Measurements from ENCODE around the gene PLCB1.
"Not testable (repeated sequence)": the region's sequence is repeated elsewhere in the genome, so short reads cannot be mapped to it uniquely, and the experiment has no call there.

The PLCB1 gene

DNA sequence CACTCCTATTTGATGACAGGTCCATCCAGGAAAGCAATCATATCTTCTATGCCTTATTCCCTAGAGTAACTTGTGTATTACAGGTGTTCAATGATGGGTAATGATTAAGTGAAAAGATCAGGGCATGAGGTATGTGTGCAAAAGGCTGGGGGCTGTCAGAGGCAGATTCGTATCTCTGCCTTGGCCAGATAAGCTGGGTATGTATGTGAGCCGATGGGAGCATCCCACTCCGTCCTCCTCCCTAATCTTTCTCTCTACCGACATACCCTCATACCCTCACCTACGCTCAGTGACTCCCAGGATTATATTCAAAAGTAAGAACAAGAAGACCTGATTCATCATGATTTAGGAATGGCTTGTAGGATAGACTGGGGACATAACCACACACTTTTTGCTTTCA, 238.7 kb downstream of the PLCB1 start:
- no peak for DNase-seq

DNA sequence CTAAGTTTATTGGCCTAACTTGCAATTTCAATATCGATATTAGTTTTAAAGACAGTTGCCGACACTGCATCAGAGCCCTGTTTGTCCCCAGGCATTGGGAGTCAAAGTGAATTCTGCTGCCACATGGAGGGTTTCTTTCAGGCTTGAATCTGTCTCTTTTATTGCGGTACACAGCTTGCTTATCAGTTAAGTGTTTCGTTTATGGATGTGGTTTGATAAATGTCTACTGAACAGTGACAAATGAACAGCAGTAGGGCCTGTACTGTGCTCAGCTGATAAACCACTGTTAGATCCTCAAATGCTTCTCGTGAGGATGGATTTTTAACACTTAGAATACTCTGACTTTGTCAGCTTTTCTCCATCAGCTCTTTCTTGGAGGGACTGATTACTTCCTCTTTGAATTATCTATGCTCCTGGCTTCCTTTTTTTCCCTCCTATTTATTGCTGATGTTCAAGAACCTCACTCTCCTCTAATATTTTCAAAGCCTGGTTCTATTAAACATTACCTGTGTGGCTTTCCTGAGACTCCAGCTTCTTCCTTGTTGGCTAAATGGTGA, 240.8 kb downstream of the PLCB1 start:
- DNase-seq, result no peak

DNA sequence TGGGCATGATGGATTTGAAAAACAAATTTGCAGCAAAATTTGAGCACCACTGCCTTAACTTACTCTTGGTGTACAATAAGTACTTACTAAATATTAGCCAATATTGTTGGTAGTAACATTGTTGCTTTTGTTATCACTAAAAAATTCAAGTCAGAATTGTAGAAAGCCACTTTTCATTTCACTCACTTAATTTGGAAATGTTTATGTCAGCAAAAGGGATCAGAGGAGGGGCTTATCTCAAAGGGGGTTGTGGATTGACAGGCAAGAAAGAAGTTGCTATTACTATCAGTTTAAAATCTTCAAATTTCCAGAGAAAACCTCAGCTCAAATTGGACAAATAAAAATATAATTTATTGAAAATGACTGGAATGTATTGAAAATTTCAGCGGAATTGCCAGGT, 241.5 kb downstream of the PLCB1 start:
- DNase-seq, result no peak

DNA sequence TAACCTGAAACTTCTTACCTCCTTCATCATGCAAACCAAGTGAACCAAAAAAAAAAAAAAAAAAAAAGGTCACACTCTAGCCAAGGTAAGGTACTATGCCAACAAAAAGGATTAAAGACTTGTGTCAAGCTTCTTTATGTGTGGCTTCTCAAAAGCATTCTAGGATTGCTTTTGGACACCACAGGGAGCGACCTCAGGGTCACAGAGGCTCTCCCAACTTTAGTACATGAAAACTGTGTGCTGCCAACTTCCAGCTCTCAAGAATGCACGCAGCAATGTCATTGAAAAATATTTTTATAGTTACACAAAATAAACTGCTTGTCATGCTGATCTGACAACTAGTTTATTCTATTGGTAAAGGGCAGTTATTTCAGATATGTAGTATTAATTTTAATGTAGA, 243.8 kb downstream of the PLCB1 start:
- no peak for DNase-seq

DNA sequence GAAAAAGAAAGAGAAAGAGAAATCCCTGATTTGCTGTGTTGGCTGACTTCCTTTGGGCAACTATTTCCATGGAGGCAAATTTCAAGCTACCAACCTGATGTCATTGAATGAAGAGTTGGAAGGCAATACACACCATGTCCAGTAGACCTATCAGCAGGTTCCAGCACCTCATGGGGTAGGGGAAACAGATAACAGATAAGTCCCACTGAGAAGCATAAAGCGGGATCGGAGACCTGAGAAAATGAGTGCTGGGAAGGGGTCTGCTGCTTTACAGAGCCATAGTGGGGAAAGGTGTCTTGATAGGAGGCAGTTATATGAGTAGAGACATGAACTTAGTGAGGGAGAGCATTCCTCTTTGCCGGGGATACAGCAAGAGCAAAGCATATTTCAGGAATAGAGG, 244.9 kb downstream of the PLCB1 start:
- DNase-seq, result no peak

DNA sequence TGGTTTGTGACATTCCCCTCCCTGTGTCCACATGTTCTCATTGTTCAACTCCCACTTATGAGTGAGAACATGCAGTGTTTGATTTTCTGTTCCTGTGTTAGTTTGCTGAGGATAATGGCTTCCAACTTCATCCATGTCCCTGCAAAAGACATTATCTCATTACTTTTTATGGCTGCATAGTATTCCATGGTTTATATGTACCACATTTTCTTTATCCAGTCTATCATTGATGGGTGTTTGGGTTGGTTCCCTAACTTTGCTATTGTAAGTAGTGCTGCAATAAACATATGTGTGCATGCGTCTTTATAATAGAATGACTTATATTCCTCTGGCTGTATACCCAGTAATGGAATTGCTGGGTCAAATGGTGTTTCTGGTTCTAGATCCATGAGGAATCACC, 247.1 kb downstream of the PLCB1 start:
- DNase-seq, result not testable (repeated sequence)

DNA sequence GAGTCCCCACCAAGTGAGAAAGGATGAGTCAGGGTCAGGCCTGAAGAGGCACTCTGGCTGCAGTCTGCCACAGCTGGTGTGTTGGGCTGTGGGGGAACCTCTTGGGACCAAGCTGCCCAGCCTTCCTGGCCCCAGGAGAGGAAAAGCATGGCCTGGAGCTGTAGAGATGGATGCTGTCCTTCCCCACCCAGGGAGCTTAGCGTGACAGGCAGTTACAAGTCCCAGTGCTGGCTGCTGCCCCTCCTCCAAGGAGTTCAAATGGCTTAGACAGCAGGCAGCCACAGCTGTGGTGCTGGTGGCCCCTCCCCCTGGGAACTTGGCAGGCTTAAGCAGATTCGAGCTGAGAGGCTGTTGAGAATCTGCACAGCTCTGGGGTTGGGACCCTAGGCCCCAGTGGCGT, 253.2 kb downstream of the PLCB1 start:
- peak; percentile 4 for DNase-seq

DNA sequence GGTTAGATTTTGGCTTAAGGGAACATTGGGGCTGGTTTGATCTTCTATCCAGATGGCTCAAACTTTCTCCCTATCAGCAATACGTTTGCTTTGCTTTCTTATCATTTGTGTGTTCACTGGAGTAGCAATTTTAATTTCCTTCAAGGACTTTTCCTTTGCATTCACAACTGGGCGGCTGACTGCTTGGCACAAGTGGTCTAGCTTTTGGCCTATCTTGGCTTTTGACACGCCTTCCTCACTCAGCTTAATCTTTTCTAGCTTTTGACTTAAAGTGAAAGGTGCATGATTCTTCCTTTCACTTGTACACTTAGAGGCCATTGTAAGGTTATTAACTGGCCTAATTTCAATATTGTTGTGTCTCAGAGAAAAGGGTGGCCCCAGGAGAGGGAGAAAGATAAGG, 254.9 kb downstream of the PLCB1 start:
- DNase-seq, result no peak

DNA sequence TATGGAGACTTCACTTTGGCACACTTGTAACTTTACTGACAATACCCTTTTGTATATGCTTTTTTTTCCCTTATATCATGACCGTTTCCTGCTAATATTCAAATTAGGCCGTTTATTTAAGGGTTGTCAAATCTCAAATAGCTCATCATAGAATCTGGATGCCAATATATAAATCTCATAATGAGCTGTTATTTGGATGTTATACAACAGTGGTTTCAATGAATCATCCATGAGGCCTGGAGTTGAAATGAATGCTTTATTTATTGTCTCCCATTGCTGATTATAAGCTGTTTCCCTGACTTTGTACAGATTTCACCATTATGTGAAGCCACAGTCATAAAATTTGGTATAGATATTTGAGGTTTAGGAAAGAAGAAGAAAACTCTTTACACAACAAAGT, 256.1 kb downstream of the PLCB1 start:
- no peak for DNase-seq

DNA sequence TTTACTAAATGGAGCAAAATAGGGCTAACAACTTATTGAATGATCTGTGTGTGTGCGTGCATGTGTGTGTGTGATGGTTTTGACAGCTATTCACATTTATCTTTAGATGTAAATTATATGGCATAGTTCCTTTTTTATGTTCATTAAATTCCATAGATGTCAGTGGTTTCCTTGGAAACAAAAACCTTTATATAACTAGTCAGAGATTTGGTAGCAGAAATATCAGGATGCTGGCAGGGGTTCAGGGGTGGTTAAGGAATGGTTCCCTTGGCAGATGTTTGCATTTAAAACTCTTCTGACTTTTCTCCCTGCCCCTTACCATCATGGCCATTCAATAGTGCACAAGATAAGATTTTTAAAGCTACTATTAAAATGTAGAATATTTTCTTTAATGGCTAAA, 256.6 kb downstream of the PLCB1 start:
- DNase-seq, result no peak

DNA sequence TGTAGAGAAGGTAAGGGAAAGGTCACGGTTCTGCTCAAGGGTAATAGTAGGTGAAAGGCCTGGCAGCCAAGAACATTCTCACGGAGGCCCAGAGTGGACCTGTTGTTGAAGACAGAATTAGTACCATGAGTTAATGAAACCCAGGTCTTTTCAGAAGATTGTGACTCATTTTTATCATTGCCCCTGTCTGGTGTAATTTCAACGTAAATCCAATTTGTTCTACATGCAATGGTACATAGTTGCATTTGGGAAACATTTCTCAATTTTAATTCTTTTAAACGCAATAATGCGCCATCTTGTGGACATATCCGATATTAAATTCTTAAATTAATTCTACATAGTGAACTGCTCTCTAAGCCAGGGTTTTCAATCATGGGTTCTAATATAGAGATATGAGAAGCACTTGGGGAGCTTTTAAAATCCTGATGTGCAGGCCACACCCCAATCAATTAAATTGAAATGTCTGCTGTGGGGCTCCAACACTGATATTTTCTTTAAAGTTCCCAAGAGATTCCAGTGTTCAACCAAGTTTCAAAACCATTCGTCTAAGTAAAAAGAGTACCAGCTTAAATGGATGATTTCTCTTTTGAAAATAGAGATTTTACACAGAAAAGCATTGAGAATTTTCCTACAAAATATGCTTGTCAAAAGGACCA, 257.4 kb downstream of the PLCB1 start:
- DNase-seq, result peak; percentile 59

DNA sequence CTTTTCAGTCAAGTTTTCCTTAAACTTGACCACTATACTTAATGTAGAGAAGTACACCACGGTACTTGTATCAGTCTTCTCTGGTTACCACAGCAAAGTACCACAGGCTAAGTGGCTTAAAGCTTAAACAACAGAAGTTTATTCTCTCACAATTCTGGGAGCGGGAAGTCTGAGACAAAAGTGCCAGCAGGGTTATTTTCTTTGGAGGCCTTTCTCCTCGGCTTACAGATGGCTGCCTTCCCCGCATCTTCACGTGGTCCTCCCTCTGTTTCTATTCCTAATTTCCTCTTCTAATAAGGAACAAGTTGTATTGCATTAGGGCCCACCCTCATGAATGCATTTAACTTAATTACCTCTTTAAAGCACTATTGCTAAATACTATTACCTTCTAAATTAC, 258.0 kb downstream of the PLCB1 start:
- peak; percentile 28 for DNase-seq

DNA sequence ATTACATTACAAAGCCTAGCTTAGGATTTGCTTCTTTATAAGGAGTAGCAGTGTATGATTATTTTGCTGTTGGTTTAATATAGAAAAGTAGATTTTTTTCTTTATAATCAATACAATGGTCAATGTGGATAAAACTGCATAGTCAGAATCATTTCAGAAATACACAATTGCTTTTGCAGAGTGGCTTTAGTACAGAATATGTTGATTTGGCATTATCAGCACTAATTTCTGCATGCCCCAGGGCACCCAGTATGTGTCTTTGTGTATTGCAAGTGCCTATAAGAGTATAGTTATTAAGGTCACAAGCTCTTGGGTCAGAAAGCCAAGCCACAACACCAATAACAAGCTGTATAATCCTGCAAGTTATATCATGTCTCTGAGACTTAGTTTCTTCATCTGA, 258.4 kb downstream of the PLCB1 start:
- no peak for DNase-seq

DNA sequence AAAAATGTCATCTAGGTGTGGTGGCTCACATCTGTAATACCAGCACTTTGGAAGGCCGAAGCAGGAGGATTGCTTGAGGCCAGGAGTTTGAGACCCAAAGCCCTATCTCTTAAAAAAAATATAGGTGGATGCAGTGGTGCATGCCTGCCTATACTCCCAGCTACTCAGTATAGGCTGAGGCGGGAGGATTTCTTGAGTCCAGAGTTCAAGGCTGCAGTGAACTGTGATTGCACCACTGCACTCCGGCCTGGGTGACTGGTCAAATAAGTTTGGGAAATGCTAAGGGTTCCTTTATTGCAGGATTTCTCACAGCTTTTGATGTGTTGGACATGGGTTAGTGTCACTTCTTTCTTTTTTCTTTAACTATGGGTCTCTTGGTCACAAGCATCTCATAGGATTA, 261.3 kb downstream of the PLCB1 start:
- no peak for DNase-seq

DNA sequence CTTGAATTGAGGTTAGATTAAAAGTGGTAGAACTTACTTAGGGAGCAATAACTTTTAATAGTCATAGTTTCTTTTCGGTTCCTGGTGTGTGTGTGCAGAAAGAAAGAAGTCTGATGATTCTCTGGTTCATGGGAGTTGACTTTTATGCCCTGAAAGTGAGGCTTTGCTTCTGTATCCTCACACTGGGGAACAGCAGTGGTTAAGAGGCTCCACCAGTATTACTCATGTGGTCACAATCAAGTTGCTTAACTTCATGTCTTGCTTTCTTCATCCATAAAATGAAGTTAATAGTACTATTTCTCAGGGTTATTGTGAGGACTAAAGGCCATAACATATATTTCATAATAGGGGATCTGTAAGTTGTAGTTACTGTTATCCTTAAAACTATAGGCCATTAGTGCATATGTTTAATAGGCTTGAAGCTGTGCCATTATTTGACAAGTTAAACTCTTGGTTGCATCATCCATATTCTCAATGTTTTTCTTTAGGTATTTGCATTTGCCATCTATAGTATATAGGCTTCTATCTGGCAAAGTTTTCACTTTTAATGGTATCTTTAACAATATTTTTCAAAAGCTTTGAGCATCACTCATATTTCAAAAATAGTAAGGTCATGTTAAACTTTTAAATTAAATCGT, 262.4 kb downstream of the PLCB1 start:
- no peak for DNase-seq

DNA sequence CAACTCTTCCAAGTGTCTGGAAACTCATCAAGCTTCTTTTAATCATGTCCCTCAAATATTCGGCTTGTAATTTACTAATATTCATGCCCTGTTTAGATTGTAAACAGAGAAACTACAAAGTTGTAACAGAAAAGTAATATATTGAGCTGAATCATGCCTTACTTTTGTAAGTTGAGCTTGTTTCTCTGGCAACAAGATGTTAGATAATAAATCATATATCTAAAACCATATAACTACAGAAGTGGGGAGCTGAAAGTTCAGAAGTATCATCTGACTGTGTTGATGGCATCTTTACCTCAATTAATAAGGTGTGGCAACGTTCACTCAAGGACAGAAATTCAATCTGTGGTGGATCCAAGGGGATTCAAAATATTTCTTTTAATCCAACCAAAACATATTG, 263.9 kb downstream of the PLCB1 start:
- DNase-seq, result no peak

DNA sequence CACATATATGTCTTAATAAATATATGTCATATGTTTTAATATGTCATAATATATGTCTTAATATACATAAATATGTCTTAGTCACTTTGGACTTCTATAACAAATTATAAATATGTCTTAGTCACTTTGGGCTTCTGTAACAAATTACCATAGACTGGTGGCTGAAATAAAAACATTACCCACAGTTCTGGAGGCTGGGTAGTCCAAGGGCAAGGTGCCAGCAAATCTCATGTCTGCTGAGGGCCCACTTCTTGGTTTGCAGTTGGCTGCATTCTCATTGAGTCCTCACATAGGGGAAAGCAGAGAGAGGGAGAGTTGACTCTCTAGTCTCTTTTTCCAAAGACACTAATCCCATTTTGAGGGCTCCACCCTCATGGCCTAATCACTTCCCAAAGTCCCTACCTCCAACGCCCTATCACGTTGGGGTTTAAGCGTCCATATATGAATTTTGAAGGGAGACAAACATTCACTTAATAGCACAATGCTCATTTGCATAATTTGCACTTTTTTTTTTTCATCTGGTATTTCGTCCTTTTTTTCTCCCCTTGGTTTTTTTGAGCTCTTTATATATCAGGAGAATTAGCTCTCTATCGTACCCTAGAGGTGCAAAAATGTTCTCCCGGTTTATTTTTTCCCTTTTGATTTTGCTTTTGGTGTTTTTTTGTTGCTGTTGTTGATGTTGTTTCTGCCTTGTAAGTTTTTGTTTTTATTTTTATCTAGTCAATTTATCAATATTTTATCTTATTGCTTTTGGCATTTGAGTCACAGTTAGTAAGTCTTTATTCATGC, 266.4 kb downstream of the PLCB1 start:
- no peak for DNase-seq

DNA sequence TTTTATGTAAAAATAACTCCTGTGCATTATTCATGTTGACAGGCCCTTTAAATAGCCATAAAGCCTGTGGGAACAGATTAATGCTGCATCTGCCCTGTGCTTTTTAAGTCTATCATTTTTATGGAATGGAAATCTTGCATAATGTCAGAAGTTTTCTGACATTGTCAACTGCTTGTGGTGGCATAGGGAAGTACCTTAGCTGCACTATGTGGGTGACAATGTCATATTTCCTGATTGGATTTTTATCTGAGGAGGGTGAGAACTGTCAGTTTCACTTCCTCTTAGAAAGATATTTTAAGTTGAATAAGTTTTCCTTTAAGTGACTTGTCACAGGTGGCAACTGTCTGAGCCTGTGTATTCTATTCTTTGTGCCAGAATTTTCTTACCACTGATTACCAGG, 267.9 kb downstream of the PLCB1 start:
- no peak for DNase-seq

DNA sequence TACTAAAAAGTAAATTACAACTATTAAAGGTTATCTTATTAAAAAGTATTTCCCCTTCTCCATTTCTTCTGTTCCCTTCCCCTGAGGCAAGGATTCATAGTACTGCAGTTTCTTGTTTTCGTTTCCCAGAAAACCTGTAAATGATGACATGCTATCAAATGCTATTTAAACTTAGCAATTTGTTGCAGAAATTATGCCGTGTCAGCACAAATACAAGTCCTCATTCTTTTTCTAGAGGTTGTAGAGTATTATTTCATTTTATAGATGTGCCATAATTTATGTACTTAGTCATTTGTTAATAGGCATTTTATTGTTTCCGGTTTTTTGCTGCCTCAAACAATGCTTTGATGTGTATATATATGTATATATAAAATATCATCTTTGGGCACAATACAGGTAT, 268.4 kb downstream of the PLCB1 start:
- DNase-seq, result no peak

DNA sequence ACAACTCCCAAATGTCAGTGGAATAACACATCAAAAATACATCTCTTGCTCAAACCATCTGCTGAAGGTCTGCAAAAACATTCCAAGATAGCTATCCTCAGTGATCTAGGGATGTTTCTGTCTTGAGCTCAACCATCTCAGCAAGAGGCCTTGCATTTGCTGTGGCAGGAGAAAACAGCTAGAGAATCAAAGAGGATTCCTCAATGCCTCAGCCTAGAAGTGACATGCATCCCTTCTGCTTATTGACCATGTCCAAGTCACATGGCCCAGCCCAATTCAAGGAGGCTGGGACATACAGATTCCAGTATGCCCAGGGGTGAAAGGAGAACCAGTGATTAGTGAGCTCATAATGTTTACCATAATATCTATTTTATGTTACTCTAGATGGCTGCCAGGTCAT, 269.5 kb downstream of the PLCB1 start:
- no peak for DNase-seq

DNA sequence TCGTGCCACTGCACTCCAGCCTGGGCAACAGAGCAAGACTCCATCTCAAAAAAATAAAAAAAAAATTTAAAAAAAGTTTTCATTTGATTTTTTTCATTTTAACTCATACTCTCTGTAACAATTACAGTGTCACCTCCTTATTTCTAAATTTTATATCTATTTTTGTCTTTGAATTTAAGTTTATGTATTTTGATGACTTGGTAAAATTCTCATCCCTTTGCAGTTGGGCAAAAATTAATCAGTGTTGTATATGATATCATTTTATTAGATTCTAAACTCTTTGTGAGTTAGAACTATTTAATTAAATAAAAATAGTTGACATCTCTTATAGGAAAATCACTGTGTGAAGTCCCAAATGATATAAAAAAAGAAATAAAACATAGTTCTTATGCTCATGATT, 270.7 kb downstream of the PLCB1 start:
- no peak for DNase-seq

DNA sequence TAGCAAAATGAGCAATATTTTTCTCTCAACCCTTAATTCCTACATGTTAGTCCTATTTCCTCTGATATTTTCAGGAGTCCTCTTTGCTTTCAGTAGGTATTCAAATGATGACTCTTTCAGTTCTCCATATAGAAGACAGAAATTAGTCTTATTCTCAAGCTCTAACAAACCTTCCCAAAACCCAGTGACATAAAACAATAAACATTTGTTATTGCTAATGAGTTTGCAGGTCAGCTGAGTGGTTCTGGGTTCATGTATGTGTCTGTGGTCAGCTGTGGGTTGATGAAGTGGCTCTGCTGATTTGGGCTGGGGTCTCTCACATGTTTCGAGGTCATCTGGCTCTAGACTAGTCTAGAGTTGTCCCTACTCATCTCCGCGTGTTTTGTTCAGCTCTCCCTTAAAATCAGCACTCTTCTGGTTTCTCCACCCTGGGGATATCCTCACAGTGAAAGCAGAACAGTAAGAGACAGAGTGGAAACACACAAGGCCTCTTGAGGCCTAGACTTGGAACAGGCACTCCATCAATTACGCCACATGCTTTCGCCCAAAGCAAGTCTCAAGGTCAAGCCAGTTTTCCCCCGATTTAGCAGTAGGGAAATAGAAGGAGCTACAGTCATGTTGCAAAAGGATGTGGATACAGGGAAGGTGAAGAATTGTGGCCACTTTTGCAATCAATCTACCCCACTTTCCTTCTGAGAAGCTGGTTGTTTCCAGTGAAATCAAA, 273.0 kb downstream of the PLCB1 start:
- no peak for DNase-seq

DNA sequence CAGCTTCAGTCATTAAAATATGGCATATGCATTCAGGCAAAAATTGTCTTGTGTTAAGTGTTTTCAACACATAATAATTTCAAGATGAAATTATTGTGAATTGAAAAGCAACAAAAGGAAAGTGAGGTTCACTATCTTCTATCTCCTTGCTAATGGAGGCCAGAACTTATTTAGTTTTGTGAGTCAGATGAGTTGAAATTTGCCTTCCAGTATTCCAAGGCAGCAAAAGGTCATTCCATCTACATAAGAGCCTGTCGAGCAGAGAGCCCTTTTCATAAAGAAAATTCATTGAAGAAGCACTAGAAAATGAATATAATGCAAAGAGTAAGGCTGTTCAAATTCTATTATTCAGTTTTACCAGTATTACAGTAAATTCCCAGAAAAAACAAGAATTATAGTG, 274.3 kb downstream of the PLCB1 start:
- DNase-seq, result no peak
